ENCODE measurements around the gene NAV2.

The NAV2 gene

DNA sequence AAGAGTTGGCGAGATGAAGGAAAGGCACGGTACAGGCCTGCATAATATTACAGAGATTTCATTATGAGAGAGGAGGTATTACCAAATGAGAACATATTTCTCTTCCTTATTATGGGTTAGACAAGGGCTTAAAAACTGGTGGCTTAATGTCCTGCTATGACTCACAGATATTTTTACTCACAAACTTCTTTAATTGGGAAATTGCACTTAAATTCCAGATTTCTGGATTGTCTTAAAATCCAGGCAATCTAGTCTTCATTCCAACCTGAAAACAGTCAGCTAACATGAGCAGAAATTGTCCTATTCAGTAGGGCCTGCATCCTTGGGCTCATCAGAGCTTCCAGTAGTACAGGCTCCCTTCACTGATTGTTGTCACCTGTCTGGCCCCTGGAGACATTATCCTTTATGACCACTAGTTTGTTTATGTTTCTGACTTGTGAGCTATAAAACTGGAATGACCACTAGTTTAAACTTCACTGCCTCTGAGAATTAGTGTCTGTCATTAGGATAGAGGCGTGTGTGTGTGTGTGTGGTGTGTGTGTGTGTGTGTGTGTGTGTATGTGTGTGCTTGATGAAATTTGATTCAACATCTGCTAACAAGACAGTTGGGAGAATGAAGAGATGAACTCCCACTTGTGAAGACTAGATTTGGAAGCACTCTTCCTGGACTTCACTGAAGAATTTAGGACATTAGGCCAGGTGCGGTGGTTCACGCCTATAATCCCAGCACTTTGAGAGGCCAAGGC, 422.5 kb downstream of the NAV2 start:
- no peak for TF ChIP-seq ZNF274 (IDR thresholded peaks at IDR 0.05; ENCODE audit: low read depth, low read length)
- no peak overlapping the region for H3K4me3 ChIP-seq (ENCODE audit: low read length)

GRCh38 chr11:20137637-20138036, 425.0 kb downstream of the NAV2 start:
- TF ChIP-seq ZNF274 (IDR thresholded peaks at IDR 0.05; ENCODE audit: low read depth, low read length): no peak

DNA sequence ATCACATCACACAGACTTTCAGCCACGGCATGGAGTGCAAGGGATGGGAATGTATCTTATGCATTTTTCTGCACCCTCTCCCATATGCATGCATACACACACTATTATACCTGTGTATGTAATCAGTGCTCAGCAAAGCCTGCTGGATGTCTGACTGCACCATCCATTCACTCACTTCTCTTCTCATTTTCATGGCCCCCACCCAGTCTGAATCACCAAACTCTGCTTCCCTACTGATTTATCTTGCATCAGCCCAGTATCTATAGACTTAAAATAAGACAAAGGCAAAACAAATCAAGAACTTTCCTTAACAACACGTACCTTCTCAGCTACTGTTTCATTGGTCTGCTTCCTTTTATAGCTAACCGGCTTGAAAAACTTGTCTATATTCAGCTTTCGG, 426.1 kb downstream of the NAV2 start:
- H3K4me3 ChIP-seq (ENCODE audit: low read length): no peak overlapping the region
- no peak for TF ChIP-seq ZNF274 (IDR thresholded peaks at IDR 0.05; ENCODE audit: low read depth, low read length)

More at GRCh38 chr11:20137637-20138036, 425.0 kb downstream of the NAV2 start:
- H3K4me3 ChIP-seq (ENCODE audit: low read length): no peak overlapping the region

DNA sequence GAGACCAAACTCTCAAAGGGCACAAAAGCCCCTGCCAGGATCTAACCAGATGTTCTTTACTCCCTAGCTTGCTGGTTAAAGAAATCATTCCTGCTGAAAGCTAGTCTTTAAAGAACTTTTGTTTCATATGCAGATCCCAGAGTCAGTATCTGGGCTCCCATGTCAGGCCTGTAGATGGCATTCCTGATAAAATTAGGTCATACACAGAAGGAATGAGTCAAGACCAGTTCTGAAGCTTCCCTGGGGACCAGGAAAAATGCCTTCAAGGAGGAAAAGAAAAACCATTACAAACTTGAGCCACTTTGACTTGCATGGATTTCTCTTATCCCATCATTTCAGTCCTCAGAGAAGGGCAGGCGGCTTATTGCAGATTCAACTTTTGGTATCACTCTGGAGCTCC, 441.7 kb downstream of the NAV2 start:
- no peak overlapping the region for H3K4me3 ChIP-seq (ENCODE audit: low read length)
- TF ChIP-seq ZNF274 (IDR thresholded peaks at IDR 0.05; ENCODE audit: low read depth, low read length): no peak

DNA sequence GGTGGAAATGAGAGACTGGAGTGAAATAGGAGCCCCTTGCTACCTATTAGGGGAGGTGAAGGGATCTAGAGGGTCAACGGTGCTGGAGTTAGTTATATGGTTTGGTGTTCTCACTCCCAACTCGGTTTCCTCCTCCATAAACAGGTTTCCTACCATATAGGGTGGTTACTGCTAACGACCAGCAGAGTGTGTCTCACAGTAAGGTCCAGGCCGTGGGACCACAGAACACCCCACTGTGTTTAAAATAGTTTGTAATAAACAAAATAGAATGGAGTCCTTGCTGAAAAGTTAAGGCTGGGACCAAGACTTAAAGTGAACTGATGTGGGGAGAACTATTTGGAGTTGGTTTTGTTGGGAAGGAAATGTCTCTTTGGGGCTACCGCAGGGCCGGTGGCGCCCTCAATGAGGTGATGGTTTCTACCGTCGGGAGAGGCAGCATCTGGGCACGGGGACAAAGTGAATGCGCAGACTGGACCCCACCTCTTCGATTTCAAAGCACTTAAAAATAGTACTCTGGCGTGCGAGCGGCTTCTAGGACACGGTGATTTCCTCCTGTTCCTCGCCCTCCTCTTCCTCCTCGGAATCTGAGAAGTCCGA, 443.1 kb downstream of the NAV2 start:
- no peak for TF ChIP-seq ZNF274 (IDR thresholded peaks at IDR 0.05; ENCODE audit: low read depth, low read length)
- no peak overlapping the region for H3K4me3 ChIP-seq (ENCODE audit: low read length)

DNA sequence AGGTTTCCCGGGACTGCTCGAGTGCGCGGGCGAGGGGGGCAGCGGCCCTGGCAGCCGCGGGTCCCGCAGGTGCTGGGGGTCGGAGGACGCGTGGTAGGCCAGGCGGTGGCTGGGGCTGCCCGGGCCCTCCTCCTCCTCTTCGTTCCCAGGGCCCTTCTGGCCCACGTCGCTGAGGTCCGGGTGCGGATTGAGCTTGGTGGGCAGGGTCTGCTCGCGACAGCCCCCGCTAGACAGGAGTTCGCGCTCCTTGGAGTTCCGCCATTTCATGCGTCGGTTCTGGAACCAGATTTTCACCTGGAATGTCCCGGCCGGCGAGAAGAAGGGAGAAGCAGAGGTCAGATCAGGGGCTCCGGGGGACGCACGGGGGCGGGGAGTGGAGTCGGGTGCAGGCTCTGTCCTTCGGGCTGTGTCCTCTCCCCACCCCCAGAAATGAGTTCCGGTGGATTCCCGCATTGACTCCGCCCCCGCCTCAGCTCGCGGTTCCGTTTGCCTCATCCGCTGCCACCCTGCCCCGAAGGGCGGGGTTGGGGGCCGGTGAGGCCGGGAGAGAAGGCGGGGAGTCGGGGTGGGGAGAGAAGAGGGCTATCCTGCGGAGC, 443.7 kb downstream of the NAV2 start:
- no peak for TF ChIP-seq ZNF274 (IDR thresholded peaks at IDR 0.05; ENCODE audit: low read depth, low read length)
- H3K4me3 ChIP-seq (ENCODE audit: low read length): no peak overlapping the region; the same call in 1 of the 2 replicates

- H3K4me3 ChIP-seq (ENCODE audit: low read length): peak overlapping the region; percentile 13; the same call in 1 of the 2 replicates
These were observed 444.4 kb downstream of the NAV2 start for GRCh38 chr11:20156876-20157613.

DNA sequence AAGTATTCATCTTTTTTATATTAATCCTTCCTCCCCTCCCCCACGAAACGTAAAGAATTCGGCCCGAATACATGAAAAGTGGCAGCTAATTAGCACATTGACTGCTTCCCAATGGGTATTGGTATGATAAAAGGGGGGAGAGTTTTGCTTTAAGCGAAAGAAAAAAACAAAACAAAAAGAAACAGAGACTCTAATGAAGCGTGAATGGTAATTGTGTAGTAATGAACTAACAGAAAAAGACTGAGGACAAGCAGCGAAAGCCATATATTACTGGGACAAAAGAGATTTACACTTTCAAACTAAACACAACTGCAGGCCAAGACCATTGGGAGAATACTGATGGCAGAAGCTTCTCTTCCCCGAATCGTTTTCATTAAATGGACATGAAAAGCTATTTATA, 445.1 kb downstream of the NAV2 start:
- TF ChIP-seq ZNF274 (IDR thresholded peaks at IDR 0.05; ENCODE audit: low read depth, low read length): no peak
- no peak overlapping the region for H3K4me3 ChIP-seq (ENCODE audit: low read length)

More at GRCh38 chr11:20156876-20157613, 444.4 kb downstream of the NAV2 start:
- TF ChIP-seq ZNF274 (IDR thresholded peaks at IDR 0.05; ENCODE audit: low read depth, low read length): no peak

- no peak for TF ChIP-seq ZNF274 (IDR thresholded peaks at IDR 0.05; ENCODE audit: low read depth, low read length)
- no peak overlapping the region for H3K4me3 ChIP-seq (ENCODE audit: low read length)
These were observed 446.1 kb downstream of the NAV2 start for GRCh38 chr11:20158597-20159257.

- H3K4me3 ChIP-seq (ENCODE audit: low read length): no peak overlapping the region
- no peak for TF ChIP-seq ZNF274 (IDR thresholded peaks at IDR 0.05; ENCODE audit: low read depth, low read length)
These were observed 447.1 kb downstream of the NAV2 start for GRCh38 chr11:20159466-20160381.

DNA sequence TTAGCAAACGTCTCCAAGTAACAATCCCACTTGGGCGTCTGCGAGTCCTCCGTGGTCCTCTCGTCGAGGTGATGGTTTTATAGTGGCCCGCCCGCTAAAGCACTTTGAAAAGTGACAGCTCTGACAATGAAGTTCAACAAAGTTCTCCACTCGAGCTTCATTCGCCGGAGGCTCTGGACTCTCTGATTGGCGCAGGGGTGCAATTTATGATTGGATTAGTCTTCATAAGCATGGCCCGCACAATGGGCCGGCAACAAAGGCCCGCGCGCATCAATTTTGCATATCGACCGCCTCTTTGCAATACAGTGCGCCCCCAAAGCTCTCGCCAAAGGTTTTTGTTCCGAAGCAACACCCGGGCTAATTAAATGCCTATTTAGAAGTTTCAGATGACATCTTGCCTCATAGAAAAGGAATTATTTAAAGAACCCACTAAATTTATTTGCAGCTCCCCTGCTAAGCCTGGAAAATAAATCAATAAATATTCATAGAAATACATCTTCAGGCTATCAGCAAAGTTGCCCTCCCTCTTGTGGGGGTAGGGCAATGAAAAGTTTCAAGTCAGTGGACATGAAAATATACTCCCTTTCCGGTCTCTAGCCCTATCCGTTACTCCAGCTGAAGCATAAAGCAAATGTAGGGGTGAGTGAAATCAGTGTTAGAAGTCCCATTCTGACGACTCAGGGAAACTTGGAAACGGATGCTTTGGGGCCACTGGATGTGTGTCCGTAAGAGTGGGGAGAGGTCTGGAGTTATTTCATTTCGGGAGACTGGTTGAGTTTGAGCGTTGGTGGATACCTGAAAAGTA, 448.0 kb downstream of the NAV2 start, which contains the start of gene DBX1:
Gene DBX1, minus strand, starts transcription at position 51 of the 805 bp plus-strand sequence. CDS start 151 bp downstream, outside the sequence.
- no peak within 1 kb of the TSS for H3K4me3 ChIP-seq (ENCODE audit: low read length)
- TF ChIP-seq ZNF274 (IDR thresholded peaks at IDR 0.05; ENCODE audit: low read depth, low read length): no peak
